Measurements from ENCODE around the gene COPA.

- TF ChIP-seq POLR2A (IDR thresholded peaks at IDR 0.05; ENCODE audit: low read depth, low read length) (no peak), TAF1 (IDR thresholded peaks at IDR 0.05; ENCODE audit: borderline replicate concordance, low read depth, low read length) (no peak), POLR2AphosphoS5 (IDR thresholded peaks at IDR 0.05; ENCODE audit: low read depth, low read length) (no peak)
Observed at GRCh38 chr1:160260406-160261382, 82.4 kb downstream of the COPA start.
